SKM-1 treated with dmso at 0.1 percent for 144 hours (cell line): ENCODE measurements around the gene LDLR.
"Not testable (repeated sequence)": the region's sequence is repeated elsewhere in the genome, so short reads cannot be mapped to it uniquely, and the experiment has no call there.

Experiments used
- DNase-seq: peaks from one replicate; lab custom pipeline; 2025; ENCODE audit not compliant: unreplicated experiment; lab: John Stamatoyannopoulos, UW

The LDLR gene

DNA sequence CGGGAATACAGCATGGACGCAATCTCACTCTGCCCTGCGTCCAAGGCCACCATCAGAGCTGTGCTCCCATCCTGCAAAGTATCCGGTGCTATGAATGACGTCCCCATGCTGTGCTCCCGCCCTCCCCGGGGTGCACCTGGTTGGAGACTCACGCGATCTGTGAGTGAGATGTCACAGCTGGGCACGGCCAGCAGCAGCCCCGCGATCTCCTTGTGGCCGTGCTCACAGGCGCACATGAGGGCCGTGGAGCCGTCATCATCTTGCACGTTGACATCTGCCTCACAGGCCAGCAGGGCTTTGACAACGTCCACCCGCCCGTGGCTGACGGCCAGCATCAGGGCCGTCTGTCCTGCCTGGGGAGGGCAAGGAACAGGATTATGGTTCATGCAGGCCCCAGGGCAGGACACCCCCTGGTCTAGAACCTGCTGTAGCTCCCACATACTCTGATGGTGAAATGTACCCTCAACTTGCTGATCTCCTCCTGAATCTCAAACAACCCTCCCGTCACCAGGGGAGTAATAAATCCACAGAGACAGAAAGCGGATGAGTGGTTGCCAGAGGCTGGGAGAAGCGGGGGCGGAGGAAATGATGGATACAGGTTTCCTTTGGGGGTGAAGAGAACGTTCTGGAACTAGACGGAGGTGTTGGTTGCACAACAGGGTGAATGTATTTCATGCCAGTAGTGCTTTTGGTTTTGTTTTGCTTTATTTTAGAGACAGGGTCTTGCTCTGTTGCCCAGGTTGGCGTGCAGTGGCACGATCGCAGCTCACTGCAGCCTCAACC, 80.8 kb downstream of the LDLR start:
- DNase-seq = no peak

- no peak for DNase-seq
These were observed 81.9 kb downstream of the LDLR start for GRCh38 chr19:11171144-11171543.

DNA sequence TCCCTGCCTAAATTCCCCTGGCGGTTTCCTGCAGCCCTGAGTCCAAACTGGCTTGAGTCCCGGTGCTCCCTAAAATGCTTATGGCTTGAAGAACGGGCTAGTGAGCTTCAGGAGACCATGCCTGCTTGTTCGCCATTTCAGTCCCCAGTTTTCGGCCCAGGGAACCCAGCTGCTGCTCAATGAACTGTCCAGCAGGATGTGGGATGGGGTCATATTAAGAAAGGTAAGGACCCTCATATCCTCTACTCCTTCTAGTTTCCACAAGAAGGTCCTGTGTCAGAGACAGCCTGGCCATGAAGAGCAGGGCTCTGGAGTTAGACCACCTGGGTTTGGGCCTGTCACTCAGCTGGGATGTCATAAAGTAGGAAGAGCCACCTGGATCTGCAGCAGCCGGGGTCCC, 83.3 kb downstream of the LDLR start:
- DNase-seq = no peak

GRCh38 chr19:11173516-11174155, 84.4 kb downstream of the LDLR start:
- no peak for DNase-seq

GRCh38 chr19:11174336-11174735, 85.1 kb downstream of the LDLR start:
- no peak for DNase-seq

- no peak for DNase-seq
These were observed 86.7 kb downstream of the LDLR start for GRCh38 chr19:11175920-11176319.

DNA sequence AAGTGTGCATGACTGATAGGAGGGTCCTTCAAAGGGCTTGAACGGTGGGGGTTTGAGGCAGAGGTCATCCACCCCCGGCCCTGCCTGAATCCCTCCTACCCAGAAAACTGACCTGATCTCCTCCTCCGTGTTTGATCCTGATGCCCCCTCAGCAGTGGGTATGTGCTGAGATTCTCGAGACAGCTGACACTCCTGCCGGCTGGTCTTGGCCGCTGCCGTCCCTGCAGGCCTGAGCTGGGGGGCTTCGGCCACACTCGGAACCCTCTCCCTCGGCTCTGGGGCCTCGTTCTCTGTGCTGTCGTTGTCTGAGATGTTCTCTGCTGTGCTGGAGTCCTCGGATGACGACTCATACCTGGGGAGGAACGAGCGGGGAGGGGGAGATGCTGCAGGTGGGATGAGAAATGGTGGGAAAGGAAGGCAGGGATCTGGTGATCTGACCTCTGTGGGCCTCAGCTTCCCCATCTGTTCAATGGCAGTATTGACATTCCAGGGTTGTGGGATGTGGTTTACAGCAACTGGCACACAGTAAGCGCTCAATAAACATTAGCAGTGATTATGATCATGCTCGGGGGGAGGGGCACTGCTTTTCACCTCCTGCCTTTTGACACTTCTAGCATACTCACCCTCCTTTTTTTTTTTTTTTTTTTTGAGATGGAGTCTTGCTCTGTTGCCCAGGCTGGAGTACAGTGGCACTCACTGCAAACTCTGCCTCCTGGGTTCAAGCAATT, 87.4 kb downstream of the LDLR start:
- no peak for DNase-seq

DNA sequence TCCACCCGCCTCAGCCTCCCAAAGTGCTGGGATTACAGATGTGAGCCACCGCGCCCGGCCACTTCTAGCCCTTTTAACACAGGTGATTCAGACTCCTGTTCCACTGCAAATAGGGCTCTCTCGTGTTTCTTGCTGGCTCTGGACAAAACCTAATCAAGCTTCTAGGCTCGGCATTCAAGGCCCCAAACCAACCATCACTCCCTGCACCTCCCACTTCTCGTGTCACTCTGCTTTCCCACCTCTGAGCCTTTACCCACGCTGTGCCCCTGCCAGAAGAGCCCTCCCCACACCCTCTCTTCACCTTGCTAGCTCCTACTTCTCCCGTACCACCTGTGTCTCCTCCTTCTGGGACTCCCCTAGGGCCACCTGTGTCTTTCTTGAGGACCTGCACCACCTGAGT, 88.3 kb downstream of the LDLR start:
- DNase-seq = no peak

- not testable (repeated sequence) for DNase-seq
These were observed 89.8 kb downstream of the LDLR start for GRCh38 chr19:11179145-11179465.

DNA sequence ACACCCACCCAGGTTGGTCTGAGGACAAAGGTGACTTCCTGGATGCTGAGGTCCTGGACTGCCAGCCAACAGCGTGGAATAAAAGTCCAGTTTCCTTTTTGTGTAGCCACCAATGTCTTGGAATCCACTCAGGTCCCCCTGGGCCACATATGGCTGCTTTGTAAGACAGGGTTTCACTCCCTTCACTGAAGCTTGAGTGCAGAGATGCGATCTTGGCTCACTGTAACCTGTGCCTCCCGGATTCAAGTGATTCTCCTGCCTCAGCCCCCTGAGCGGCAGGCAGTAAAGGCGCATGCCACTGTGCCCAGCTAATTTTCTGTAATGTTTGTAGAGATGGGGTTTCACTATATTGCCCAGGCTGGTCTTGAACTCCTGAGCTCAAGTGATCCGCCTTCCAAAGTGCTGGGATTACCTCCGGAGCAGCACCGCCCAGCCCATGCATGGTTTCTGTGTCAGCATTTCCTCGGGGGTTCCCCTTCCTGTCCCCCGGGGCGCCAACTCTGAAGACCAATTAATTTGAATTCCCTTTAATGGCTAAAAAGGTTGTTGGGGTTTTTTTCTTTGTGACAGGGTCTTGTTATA, 90.5 kb downstream of the LDLR start:
- DNase-seq = no peak

- no peak for DNase-seq
These were observed 91.1 kb downstream of the LDLR start for GRCh38 chr19:11180346-11180745.

GRCh38 chr19:11180975-11181374, 91.7 kb downstream of the LDLR start:
- not testable (repeated sequence) for DNase-seq

GRCh38 chr19:11181488-11181887, 92.2 kb downstream of the LDLR start:
- no peak for DNase-seq
